Measurements from ENCODE around the gene GPR62. TPM values are rescaled to one million over a fixed set of nuclear protein-coding genes. Genes with fewer than 3 reads are reported as not detected.

Gene GPR62
- total RNA-seq, 2 donors from 2014 or later, result not detected

DNA sequence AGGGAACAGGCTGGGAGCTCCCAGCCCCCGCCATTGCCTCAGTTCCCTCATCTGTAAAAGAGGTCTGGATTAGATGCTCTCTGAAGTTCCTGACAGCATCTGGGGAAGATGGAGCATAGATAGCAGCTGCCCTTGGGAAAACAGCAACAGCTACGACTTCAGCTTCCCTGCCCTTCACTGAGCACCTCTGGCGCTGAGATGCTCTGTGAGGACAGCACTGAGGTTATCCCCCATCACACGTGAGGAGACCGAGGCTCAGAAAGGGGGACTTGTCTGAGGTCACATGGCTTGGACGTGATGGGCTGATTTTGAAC is 51.6 kb downstream of the GPR62 start:
- DNase-seq, result no peak
- H3K27me3 ChIP-seq, result no peaks in the 10 kb centered on the region
- no peaks in the 10 kb centered on the region for H3K36me3 ChIP-seq (replicated peaks in 1 of 2; ENCODE audit: insufficient read depth in 1 of 2, low read depth in 2 of 2)
- no peak overlapping the region for H3K4me3 ChIP-seq
- no peak for TF ChIP-seq POLR2A (IDR thresholded peaks at IDR 0.05)
- TF ChIP-seq, protein P1, sequence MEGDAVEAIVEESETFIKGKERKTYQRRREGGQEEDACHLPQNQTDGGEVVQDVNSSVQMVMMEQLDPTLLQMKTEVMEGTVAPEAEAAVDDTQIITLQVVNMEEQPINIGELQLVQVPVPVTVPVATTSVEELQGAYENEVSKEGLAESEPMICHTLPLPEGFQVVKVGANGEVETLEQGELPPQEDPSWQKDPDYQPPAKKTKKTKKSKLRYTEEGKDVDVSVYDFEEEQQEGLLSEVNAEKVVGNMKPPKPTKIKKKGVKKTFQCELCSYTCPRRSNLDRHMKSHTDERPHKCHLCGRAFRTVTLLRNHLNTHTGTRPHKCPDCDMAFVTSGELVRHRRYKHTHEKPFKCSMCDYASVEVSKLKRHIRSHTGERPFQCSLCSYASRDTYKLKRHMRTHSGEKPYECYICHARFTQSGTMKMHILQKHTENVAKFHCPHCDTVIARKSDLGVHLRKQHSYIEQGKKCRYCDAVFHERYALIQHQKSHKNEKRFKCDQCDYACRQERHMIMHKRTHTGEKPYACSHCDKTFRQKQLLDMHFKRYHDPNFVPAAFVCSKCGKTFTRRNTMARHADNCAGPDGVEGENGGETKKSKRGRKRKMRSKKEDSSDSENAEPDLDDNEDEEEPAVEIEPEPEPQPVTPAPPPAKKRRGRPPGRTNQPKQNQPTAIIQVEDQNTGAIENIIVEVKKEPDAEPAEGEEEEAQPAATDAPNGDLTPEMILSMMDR (IDR thresholded peaks at IDR 0.05), result no peak
- no peak overlapping the region for H3K27ac ChIP-seq
- WGBS, 2 donors, result 49 to 65% methylated on average over 2 to 6 of the region's 6 CpGs
- H3K4me1 ChIP-seq, result peaks cover 14% of the 10 kb centered on the region
- no peaks in the 10 kb centered on the region for H3K9me3 ChIP-seq
- ATAC-seq, result no peak
- intact Hi-C loops (cut with DNase I), result no loop called here

Small RNA genes lying within 50 kb of the gene (small RNA-seq; reads per million reads assigned to genes)
- not detected for gene AC115284.1

Other genes with a start within 250 kb of the GPR62 start
- gene GRM2, start 248.3 kb upstream of the GPR62 start, total RNA-seq, result under 1 TPM; 0.26 to 0.99 TPM
- not detected for gene IQCF6, start 176.1 kb upstream of the GPR62 start, total RNA-seq
- gene IQCF2, start 93.8 kb upstream of the GPR62 start, total RNA-seq, result not detected
- gene IQCF5, start 79.8 kb upstream of the GPR62 start, total RNA-seq, result not detected
- not detected for gene IQCF1, start 52.0 kb upstream of the GPR62 start, total RNA-seq
- gene RRP9, start 13.5 kb upstream of the GPR62 start, total RNA-seq, result 10 to 100 TPM in 1 of 2 donors, 1 to 10 TPM in 1; 8.0 to 13.2 TPM
- 10 to 100 TPM in 1 of 2 donors, 1 to 10 TPM in 1; 4.2 to 18.8 TPM for gene PARP3, start 13.0 kb upstream of the GPR62 start, total RNA-seq
- 10 to 100 TPM; 16.6 to 24.7 TPM for gene PCBP4, start 12.1 kb downstream of the GPR62 start, total RNA-seq
- gene ABHD14B, start 18.7 kb downstream of the GPR62 start, total RNA-seq, result 10 to 100 TPM; 35.9 to 54.5 TPM
- gene ABHD14A, start 19.7 kb downstream of the GPR62 start, total RNA-seq, result 10 to 100 TPM; 15.5 to 16.1 TPM
- gene ACY1, start 28.2 kb downstream of the GPR62 start, total RNA-seq, result 10 to 100 TPM; 31.1 to 40.2 TPM
- 100 to 1,000 TPM; 370 to 792 TPM for gene RPL29, start 40.5 kb downstream of the GPR62 start, total RNA-seq
- gene DUSP7, start 101.2 kb downstream of the GPR62 start, total RNA-seq, result 1 to 10 TPM; 2.6 to 3.3 TPM
- gene POC1A, start 199.0 kb downstream of the GPR62 start, total RNA-seq, result 1 to 10 TPM in 1 of 2 donors, under 1 TPM in 1; 0.26 to 3.3 TPM
- gene ALAS1, start 242.8 kb downstream of the GPR62 start, total RNA-seq, result 10 to 100 TPM; 13.5 to 63.6 TPM